Tibial artery (tissue), 4 donors: ENCODE results near the gene PDLIM7.
A peak's percentile ranks its signal among the peaks of the same experiment; 100 is the strongest.
"Not testable (repeated sequence)": the region's sequence is repeated elsewhere in the genome, so short reads cannot be mapped to it uniquely, and the experiment has no call there.

ENCODE experiments used
- DNase-seq, 2 donors: peaks; one replicate each; pipeline ENCODE4 v3.0.0-alpha.2; 2019
- H3K27ac ChIP-seq, 2 donors: fragments of 200-600 bp; sonication (generic) in 1 of 2; 1 replicate in 1 of 2; 2 replicates in 1 of 2; pipeline ENCODE4 v1.5.1; 2018 to 2019; ENCODE audit warnings: mild to moderate bottlenecking in 1 of 2
- H3K27me3 ChIP-seq, 2 donors: fragments of 200-600 bp; sonication (generic) in 1 of 2; one replicate each; pipeline versions ENCODE4 v1.5.1 to v1.6.0; 2016 to 2019
- H3K36me3 ChIP-seq, 3 donors: fragments of 200-600 bp; sonication (generic) in 2 of 3; one replicate each; pipeline ENCODE4 v1.5.1; 2016 to 2019; ENCODE audit warnings: mild to moderate bottlenecking in 2 of 3
- H3K4me1 ChIP-seq, 4 donors: fragments of 200-600 bp; sonication (generic) in 2 of 4; 1 replicate in 3 of 4; 2 replicates in 1 of 4; pipeline ENCODE4 v1.5.1; 2016 to 2019
- H3K4me3 ChIP-seq, 2 donors: fragments of 200-600 bp; sonication (generic) in 1 of 2; 1 replicate in 1 of 2; 2 replicates in 1 of 2; pipeline ENCODE4 v1.5.1; 2018 to 2019; ENCODE audit warnings: mild to moderate bottlenecking in 2 of 2
- H3K9me3 ChIP-seq, 3 donors: fragments of 200-600 bp; sonication (generic) in 1 of 3; one replicate each; pipeline ENCODE4 v1.5.1; 2016 to 2019
- intact Hi-C: fragments of 100-400 bp; cut with DNase I; formaldehyde crosslinking; loops from one replicate; pipeline ENCODE4 v1.15.0; 2023; ENCODE audit warnings: low total_unique reads
- TF ChIP-seq, protein P1 (sequence below), 2 experiments: fragments of 200-600 bp in 1 of 2; fragments of 450-650 bp in 1 of 2; IDR thresholded peaks; one replicate each; pipeline ENCODE4 v1.5.1; 2017 to 2019; ENCODE audit warnings: antibody characterized with exemption in 2 of 2, mild to moderate bottlenecking in 1 of 2, moderate library complexity in 1 of 2

PDLIM7 gene

DNA sequence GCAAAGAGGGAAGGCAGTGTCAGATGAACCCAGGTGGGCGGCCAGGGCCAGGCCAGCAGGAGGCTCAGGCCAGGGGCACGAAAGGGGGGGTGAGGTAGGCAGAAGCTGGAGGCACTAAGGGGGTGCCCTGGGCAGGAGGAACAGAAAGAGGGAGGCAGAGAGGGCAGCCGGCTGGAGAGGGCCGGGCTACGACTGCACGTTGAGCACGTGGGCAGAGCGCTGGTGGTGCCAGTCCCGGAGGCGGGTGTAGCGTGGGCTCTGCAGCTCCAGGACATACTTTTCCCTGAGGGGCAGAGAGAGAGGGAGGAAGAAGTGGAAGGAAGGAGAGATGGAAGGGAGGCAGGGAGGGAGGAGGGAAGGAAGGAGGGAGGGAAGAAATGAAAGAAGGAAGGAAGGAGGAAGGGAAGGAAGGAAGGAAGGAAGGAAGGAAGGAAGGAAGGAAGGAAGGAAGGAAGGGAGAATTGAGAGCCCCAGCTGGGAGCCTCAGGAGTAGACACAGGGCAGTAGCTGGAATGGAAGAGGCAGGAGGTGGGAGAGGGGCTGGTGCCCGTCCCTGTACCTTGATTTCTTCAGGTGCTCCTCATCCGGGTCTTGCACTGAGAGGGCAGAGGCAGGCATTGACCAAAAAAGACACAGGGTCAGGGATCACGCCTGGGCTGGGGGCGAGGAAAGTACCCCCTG lies 7.0 kb downstream of the PDLIM7 start:
- TF ChIP-seq, protein P1, sequence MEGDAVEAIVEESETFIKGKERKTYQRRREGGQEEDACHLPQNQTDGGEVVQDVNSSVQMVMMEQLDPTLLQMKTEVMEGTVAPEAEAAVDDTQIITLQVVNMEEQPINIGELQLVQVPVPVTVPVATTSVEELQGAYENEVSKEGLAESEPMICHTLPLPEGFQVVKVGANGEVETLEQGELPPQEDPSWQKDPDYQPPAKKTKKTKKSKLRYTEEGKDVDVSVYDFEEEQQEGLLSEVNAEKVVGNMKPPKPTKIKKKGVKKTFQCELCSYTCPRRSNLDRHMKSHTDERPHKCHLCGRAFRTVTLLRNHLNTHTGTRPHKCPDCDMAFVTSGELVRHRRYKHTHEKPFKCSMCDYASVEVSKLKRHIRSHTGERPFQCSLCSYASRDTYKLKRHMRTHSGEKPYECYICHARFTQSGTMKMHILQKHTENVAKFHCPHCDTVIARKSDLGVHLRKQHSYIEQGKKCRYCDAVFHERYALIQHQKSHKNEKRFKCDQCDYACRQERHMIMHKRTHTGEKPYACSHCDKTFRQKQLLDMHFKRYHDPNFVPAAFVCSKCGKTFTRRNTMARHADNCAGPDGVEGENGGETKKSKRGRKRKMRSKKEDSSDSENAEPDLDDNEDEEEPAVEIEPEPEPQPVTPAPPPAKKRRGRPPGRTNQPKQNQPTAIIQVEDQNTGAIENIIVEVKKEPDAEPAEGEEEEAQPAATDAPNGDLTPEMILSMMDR (IDR thresholded peaks at IDR 0.05) = no peak
- intact Hi-C loops = no loop called here
- Histone ChIP-seq H3K27me3 (no peaks in the 10 kb centered on the region), H3K27ac (peak overlapping the region; percentile 92 to 100), H3K4me3 (no peak overlapping the region), H3K9me3 (no peaks in the 10 kb centered on the region), H3K4me1 (peaks cover 7 to 66% (median 62%) of the 10 kb centered on the region in 4 donors), H3K36me3 (peaks cover 61 to 72% (median 63%) of the 10 kb centered on the region in 3 donors)
- no peak for DNase-seq

DNA sequence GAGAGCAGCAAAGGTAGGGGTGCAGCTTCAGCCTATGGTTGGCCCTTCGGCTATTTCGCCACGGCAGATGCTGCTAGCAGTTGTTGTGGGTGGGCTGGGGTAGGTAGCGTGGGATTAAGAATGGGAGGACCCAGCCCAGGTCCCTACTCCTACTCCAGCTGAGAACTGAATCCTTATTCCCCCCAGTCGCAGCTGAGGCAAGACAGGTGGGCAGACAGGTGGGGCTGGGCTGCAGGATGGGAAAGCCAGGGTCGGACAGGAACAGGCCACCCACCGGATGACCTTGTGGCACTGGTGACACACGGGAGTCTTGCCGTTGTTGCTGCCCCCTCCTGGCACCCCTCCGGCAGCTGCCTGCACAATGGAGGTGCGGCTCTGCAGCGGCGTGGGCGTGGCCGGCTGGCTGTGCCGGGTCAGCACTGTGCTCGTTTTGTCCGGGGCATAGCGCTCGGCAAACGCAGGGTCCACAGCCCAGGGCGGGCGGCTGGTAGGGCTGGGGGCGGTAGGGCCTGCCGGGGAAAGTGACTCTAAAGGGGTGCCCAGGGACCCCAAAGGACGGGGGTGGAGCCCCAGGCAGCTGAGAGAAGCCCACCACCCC lies 8.2 kb downstream of the PDLIM7 start:
- intact Hi-C loops = no loop called here
- no peaks in the 10 kb centered on the region for H3K27me3 ChIP-seq
- no peak overlapping the region for H3K4me3 ChIP-seq
- TF ChIP-seq, protein P1 (IDR thresholded peaks at IDR 0.05) = no peak
- no peaks in the 10 kb centered on the region for H3K9me3 ChIP-seq
- H3K27ac ChIP-seq = peak overlapping the region; percentile 92 to 100
- DNase-seq = no peak
- H3K36me3 ChIP-seq = peaks cover 66 to 84% (median 71%) of the 10 kb centered on the region in 3 donors
- peaks cover 7 to 66% (median 57%) of the 10 kb centered on the region in 4 donors for H3K4me1 ChIP-seq

DNA sequence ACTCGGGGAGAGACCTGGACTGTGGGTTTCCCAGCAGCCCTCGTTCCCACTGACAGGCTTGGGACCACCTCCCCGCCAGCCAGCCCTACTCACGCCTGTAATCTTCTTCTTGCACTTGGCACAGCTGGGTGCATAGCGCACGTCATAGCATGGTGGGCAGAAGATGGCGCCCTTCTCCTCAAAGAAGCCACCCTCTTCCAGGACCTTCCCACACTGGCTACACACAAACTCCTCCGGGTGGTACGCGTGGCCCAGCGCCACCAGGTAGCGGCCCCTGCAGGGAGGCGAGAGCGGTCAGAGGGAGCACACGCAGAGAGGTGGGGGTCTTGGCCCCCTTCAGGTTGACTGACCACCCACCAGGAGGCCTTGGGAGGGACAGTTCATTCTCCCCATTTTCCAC lies 9.4 kb downstream of the PDLIM7 start:
- Histone ChIP-seq H3K4me3 (no peak overlapping the region), H3K27me3 (no peaks in the 10 kb centered on the region), H3K9me3 (no peaks in the 10 kb centered on the region), H3K36me3 (peaks cover 71 to 97% (median 84%) of the 10 kb centered on the region in 3 donors), H3K27ac (peak overlapping the region; percentile 41 to 100), H3K4me1 (peaks cover 0 to 65% (median 50%) of the 10 kb centered on the region in 4 donors)
- intact Hi-C loops = no loop called here
- TF ChIP-seq, protein P1 (IDR thresholded peaks at IDR 0.05) = no peak
- DNase-seq = no peak

DNA sequence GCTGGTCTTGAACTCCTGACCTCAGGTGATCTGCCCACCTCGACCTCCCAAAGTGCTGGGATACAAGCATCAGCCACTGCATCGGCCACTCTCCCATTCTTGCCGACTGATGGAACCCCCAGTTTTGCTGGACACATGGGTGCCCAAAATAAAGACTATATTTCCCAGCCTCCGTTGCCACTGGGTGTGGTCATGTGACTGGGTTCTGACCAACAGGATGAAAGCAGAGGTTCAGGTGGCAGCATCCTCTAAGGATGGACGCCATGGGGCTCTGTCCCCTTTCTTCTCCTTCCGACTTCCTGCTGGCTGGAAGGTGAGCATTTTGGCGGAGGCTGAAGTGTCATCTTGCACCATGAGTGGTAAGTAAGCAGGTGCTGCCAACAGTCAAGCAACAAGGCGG lies 10.3 kb downstream of the PDLIM7 start:
- peaks cover 72 to 99% (median 81%) of the 10 kb centered on the region in 3 donors for H3K36me3 ChIP-seq
- intact Hi-C loops = no loop called here
- H3K4me3 ChIP-seq = no peak overlapping the region
- TF ChIP-seq, protein P1 (IDR thresholded peaks at IDR 0.05) = no peak
- H3K4me1 ChIP-seq = peaks cover 0 to 64% (median 43%) of the 10 kb centered on the region in 4 donors
- DNase-seq = no peak
- no peaks in the 10 kb centered on the region for H3K9me3 ChIP-seq
- H3K27ac ChIP-seq = peak overlapping the region; percentile 41 to 100
- H3K27me3 ChIP-seq = no peaks in the 10 kb centered on the region

DNA sequence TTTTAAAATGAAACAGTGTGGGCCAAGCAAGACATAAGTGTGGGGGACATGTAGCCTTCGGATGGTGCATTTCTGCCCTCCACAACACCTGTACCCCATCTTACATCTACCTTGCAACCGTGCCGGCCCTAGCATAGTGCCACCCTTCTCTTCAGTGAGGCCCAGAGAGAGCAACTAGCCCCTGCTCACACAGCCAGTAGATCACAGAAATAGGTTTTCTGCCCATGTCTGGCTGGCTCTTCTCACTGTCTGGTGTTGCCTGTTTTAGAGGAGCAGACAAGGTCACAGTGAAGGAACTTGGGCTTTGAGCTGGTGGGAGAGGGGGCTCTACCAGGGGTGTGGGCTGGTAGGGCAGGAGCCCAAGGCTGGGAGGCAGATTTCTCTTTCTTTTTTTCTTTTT lies 11.1 kb downstream of the PDLIM7 start:
- no peaks in the 10 kb centered on the region for H3K9me3 ChIP-seq
- peaks cover 0 to 64% (median 43%) of the 10 kb centered on the region in 4 donors for H3K4me1 ChIP-seq
- H3K4me3 ChIP-seq = no peak overlapping the region
- TF ChIP-seq, protein P1 (IDR thresholded peaks at IDR 0.05) = no peak
- intact Hi-C loops = no loop called here
- DNase-seq = no peak
- peaks cover 72 to 98% (median 81%) of the 10 kb centered on the region in 3 donors for H3K36me3 ChIP-seq
- no peaks in the 10 kb centered on the region for H3K27me3 ChIP-seq
- peak overlapping the region in 1 of 2 donors; percentile 100 for H3K27ac ChIP-seq

DNA sequence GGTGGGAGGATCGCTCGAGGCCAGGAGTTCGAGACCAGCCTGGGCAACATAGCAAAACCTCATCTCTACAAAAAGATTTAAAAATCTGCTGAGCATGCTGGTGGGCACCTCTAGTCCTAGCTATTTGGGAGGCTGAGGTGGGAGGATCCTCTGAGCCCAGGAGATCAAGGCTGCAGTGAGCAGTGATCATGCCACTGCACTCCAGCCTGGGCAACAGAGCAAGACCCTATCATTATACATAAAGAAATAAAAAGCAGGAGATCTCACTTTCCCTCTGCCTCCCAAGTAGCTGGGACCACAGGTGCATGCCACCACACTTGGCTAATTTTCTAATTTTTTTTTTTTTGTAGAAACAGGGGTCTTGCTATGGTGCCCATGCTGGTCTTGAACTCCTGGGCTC lies 11.7 kb downstream of the PDLIM7 start:
- DNase-seq, H3K4me3 ChIP-seq, intact Hi-C loops, H3K27me3 ChIP-seq, H3K9me3 ChIP-seq: not testable (repeated sequence)
- Histone ChIP-seq H3K36me3 (peaks cover 72 to 96% (median 82%) of the 10 kb centered on the region in 3 donors), H3K4me1 (peaks cover 0 to 63% (median 41%) of the 10 kb centered on the region in 4 donors), H3K27ac (peak overlapping the region in 1 of 2 donors; percentile 100)
